KG1 (cell line): ENCODE results near the gene SLC39A10.
"Not testable (repeated sequence)": the region's sequence is repeated elsewhere in the genome, so short reads cannot be mapped to it uniquely, and the experiment has no call there.

Source experiments
- DNase-seq: peaks from one replicate; lab custom pipeline; 2025; lab: John Stamatoyannopoulos, UW

Gene SLC39A10

DNA sequence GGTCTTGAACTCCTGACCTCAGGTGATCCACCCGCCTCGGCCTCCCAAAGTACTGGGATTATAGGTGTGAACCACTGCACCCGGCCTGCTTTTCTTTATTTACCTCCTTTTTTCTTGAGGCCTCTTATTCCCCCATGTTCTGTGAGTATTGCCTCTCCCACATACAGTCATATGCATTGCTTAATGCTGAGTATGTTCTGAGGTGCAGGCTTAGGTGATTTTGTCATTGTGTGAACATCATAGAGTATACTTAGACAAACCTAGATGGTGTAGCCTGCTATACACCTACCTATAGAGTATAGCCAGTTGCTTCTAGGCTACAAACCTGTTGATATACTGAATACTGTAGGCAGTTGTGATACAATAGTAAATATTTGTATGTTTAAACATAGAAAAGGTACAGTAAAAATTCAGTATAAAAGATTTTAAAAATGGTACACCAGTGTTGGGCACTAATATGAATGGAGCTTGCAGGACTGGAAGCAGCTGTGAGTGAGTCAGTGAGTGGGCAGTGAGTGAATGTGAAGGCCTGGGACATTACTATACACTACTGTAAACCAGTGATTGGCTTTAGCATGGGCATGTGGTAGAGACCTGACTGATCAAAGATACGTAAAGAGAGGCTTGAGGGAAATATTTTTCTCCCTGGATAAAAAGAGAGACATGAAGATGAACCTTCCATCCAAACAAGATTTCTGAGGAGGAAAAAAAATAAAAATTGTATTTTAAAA lies 17.6 kb downstream of the SLC39A10 start:
- DNase-seq, result no peak

DNA sequence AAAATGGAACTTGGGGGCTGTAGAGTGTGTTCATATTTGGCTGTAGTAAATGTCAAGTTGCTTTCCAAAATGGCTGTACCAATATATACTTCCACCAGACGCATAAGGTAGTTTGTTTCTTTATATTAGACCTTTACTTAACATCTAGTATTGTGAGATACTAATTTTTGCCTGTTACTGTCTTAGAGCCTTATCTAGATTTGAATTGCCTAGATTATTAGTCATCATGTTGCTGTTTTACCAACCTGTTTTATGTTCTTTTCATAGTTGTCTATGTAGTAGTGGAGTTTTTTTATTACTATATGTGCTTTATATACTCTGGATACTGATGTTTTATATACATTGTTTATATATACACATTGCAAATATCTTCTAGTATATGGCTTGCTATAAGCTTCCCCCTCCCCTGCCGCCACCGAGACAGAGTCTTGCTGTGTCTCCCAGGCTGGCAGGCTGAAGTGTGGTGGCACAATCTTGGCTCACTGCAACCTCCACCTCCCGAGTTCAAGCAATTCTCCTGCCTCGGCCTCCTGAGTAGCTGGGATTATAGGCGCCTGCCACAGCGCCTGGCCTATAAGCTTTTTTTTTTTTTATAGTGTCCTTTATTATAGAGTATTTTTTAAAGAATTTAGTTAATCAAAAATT lies 18.9 kb downstream of the SLC39A10 start:
- no peak for DNase-seq

GRCh38 chr2:195677290-195677689 lies 20.3 kb downstream of the SLC39A10 start:
- DNase-seq, result no peak

- no peak for DNase-seq
Observed at GRCh38 chr2:195677884-195678283, 20.9 kb downstream of the SLC39A10 start.

DNA sequence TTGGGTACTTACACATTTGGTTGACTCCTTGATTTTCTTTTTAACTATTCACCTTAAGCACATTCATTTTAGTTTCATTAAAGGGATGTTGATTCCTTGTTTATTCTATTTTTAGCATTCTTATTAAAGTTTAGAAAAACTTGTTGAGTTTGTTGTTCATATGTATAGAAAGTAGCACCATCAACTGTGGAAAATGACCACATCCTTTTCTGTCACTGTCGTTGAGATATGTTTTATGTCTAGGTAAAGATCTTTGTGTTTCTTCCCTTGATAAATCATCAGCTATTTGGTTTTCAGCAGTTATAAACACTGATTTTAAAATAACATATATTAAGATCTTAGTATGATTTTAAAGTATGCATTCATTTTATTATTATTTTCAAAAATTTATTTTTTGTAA lies 25.1 kb downstream of the SLC39A10 start:
- no peak for DNase-seq

DNA sequence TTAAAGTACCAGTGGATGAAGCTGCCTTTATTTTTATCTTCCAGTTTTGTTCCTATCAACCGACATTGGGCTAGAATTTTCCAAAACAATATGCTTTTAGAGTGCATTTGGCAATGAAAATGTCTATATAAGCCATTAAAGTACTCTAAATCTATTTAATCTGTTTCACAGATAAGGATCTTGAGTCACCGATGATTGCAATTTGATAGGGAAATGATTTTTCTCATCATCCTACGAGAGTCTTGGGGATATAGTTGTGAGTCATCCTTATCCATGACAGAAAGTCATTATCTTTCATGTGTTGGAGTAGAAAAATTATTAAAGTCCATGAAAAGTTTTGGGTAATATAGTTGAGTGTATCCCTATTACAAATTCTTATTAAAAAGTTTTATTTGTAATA lies 26.1 kb downstream of the SLC39A10 start:
- no peak for DNase-seq

- DNase-seq, result no peak
Observed at GRCh38 chr2:195686564-195686963, 29.5 kb downstream of the SLC39A10 start.

- no peak for DNase-seq
Observed at GRCh38 chr2:195687320-195688086, 30.5 kb downstream of the SLC39A10 start.

DNA sequence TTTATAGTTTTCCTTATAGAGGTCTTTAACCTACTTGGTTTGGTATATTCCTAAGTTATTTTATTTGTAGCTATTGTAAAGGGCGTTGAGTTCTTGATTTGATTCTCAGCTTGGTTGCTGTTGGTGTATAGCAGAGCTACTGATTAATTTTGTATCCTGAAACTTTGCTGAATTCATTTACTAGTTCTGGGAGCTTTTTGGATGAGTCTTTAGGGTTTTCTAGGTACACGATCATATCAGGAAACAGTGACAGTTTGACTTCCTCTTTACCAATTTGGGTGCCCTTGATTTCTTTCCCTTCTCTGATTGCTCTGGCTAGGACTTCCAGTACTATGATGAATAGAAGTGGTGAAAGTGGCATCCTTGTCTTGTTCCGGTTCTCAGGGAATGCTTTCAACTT lies 35.5 kb downstream of the SLC39A10 start:
- not testable (repeated sequence) for DNase-seq

- DNase-seq, result no peak
Observed at GRCh38 chr2:195694553-195694952, 37.5 kb downstream of the SLC39A10 start.

DNA sequence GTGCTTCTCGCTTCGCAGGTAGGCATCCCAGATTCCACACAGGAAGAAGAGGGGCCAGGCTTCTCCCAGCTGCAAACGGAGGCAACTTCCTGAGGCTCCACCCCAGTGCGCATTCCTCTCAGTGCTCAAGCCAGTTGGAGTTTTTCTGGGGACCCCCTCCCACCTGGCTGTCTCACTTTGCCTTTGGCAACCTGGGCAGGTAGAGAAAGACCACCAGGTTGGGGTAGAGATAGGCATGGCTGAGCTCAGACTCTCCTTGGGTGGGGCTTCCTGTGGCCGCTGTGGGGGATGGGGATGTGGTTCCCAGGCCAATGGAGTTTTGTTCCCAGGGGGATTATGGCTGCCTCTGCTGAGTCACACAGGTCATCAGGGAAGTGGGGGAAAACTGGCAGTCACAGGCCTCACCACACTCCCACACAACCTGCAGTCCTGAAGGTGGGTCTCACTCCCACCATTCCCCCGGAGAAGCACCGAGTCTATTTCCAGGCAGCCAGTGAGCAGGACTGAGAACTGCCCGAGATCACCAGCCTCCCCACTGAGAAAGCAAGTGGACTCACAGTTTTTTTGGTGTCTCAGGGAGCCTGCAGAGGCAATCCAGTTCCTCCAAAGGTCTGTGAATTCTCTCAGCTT lies 38.1 kb downstream of the SLC39A10 start:
- no peak for DNase-seq

DNA sequence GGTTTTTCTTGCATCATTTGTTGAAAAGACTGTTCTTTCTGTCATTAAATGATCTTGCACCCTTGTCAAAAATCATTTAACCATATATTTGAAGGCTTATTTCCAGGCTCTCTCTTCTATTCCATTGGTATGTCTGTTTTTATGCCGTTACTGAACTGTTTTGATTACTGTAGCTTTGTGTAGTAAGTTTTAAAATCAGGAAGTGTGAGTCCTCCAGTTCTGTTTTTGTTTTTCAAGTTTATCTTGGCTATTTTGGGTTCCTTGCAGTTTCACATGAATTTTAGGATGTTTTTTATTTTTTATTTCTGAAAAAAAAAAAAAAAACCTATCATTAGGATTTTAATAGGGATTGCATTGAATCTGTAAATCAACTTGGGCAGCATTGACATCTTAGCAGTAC lies 39.0 kb downstream of the SLC39A10 start:
- no peak for DNase-seq

DNA sequence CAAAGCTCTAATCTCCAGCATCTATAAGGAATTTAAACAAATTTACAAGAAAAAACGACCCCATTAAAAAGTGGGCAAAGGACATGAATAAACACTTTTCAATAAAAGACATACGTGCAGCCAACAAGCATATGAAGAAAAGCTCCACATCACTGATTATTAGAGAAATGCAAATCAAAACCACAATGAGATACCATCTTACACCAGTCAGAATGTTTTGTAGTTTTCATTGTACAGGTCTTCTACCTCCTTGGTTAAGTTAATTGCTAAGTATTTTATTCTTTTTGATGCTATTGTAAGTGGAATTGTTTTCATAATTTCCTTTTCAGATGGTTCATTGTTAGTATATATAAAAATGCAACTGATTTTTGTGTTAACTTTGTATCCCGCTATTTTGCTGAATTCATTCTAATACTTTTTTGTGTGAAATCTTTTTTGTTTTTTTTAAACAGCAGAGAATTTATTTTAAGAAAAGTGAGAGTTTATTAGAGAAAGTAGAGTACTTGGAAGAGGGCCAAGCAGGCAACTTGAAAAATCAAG lies 40.7 kb downstream of the SLC39A10 start:
- no peak for DNase-seq

DNA sequence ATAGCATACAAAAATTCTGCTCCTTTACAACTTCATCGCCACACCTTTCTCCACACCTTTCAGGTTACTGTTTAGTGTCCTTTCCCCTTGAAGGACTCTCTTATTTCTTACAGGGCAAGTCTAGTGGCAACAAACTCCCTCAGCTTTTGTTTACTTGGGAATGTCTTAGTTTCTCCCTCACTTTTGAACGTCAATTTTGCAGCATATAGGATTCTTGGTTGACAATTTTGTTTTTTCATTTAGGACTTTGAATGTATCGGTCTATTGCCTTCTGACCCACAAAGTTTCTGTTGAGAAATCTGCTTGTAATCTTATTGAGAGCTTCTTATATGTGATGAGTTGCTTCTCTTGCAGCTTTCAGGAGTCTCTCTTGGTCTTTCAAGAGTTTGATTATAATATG lies 43.5 kb downstream of the SLC39A10 start:
- no peak for DNase-seq

DNA sequence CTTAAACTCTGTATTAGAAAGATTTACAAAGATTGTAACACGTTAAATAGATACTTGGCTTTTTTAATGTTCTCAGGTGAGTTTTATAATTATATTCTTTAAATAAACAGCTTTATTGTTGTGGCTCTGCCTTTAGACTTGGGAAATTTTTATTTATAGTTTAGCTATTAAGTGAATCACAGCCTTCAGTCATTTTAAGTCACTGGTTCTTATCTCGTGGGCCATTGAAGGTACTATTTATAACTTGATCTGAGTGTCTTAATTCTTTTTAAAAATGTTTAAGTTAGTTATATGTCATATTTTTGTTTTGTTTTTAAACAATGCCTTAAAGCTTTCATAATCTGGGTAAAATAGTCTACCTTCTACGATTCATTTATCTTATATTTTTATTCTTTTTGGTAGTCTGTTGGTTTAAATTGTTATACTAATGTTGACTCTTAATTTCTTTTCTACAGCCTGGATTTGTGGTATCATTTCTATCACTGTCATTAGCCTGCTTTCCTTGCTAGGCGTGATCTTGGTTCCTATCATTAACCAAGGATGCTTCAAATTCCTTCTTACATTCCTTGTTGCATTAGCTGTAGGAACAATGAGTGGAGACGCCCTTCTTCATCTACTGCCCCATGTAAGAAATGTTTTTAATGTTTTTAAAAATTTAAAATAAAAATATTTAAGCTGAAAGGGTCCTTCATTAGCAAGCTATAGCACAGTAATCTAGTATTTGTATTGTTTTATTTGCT lies 49.3 kb downstream of the SLC39A10 start:
- DNase-seq, result no peak

GRCh38 chr2:195709901-195710806 lies 53.1 kb downstream of the SLC39A10 start:
- DNase-seq, result no peak

DNA sequence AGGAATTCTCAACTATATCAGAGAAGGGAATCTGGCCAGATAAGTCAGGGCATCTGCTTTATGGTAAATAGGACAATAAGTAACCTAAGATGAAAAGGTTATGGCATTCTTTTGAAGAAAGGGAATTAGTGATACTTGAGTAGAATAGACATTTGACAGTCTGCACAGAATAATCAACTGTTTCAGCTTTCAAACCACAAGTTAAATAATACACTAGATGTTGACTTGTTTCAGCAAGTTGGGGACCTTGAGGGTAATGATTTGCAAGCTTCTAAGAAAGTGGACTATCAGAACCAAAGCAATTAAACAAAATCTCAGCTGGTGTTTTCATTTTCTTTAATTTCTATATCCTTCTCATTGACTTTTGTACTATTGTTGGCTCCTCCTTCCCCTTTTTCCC lies 54.5 kb downstream of the SLC39A10 start:
- DNase-seq, result no peak

- DNase-seq, result no peak
Observed at GRCh38 chr2:195716466-195716865, 59.4 kb downstream of the SLC39A10 start.

DNA sequence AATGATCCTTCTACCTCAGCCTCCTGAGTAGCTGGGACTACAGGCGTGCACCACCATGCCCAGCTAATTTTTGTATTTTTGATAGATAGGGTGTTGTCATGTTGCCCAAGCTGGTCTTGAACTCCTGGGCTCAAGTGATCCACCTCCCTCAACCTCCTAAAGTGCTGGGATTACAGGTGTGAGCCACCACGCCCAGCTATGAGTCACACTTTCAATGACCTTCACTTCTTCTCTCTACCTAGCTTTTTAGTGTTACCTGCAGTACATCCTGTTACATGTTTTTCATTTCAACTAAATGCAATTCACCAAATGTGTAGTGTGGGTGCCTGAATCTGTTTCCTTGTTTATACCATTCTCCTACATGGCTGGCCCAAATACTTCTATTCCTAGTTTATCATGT lies 64.0 kb downstream of the SLC39A10 start:
- DNase-seq, result no peak

- DNase-seq, result no peak
Observed at GRCh38 chr2:195722075-195722474, 65.0 kb downstream of the SLC39A10 start.

GRCh38 chr2:195727106-195727505 lies 70.1 kb downstream of the SLC39A10 start:
- DNase-seq, result no peak
